Panc1 (cell line): ENCODE results near the gene IL36B. TPM values are rescaled to one million over a fixed set of nuclear protein-coding genes. Genes with fewer than 3 reads are reported as not detected.

Experiments
- ATAC-seq: fragments of 200-7000 bp; cut with Tn5 transposase; 2 replicates; pipeline ENCODE4 v1.9.1; 2020; ENCODE audit warnings: mild to moderate bottlenecking, moderate library complexity
- BruUV-seq: library from RNA; stranded (reverse); fragments of 400-500 nt; replicated peaks from 2 replicates; lab custom pipeline; 2021; lab: Mats Ljungman, UMichigan
- CTCF ChIA-PET: fragments of 300-600 bp; sonication (Branson Sonifier 250); formaldehyde crosslinking; loops from one replicate; lab custom pipeline; 2022; ENCODE audit warnings: antibody characterized with exemption; lab: Charles Lee
- POLR2A ChIA-PET: fragments of 300-600 bp; sonication (Branson Sonifier 250); formaldehyde crosslinking; loops from one replicate; lab custom pipeline; 2022; ENCODE audit warnings: antibody characterized with exemption; lab: Charles Lee
- DNase-seq: peaks from one replicate; pipeline ENCODE4 v3.0.0-alpha.2; 2010; ENCODE audit warnings: low read depth, low spot score
- H3K27ac ChIP-seq: 2 replicates; pipeline ENCODE4 v1.5.1; 2011; ENCODE audit warnings: mild to moderate bottlenecking, low read length, inconsistent platforms
- H3K27me3 ChIP-seq: fragments of 200-500 bp; sonication (Bioruptor generic); 2 replicates; pipeline ENCODE4 v1.6.0; 2014; ENCODE audit warnings: low read length, inconsistent platforms; ENCODE audit not compliant: control insufficient read depth, insufficient read depth
- H3K36me3 ChIP-seq: fragments of 200-500 bp; sonication (Bioruptor generic); 2 replicates; pipeline ENCODE4 v1.5.1; 2014; ENCODE audit warnings: inconsistent platforms, mild to moderate bottlenecking, low read length, moderate library complexity; ENCODE audit not compliant: control insufficient read depth, insufficient read depth
- H3K4me1 ChIP-seq: 2 replicates; pipeline ENCODE4 v1.5.1; 2011; ENCODE audit warnings: inconsistent platforms, mild to moderate bottlenecking, low read length, moderate library complexity; ENCODE audit not compliant: control insufficient read depth, insufficient read depth
- H3K4me3 ChIP-seq, 2 experiments: 2 replicates each; pipeline ENCODE4 v1.5.1; 2011 to 2012; ENCODE audit warnings: low read depth in 2 of 2, low read length in 2 of 2, mild to moderate bottlenecking in 2 of 2, inconsistent platforms in 1 of 2, moderate library complexity in 1 of 2
- H3K9me3 ChIP-seq: fragments of 200-500 bp; sonication (Bioruptor generic); 2 replicates; pipeline ENCODE4 v1.5.1; 2014; ENCODE audit warnings: low read depth, mild to moderate bottlenecking, inconsistent platforms, low read length, moderate library complexity; ENCODE audit not compliant: control insufficient read depth, insufficient read depth
- CTCF ChIP-seq: fragments of 450-650 bp; IDR thresholded peaks from 2 replicates; pipeline ENCODE4 v1.5.1; 2017; ENCODE audit warnings: mild to moderate bottlenecking
- POLR2AphosphoS5 ChIP-seq: IDR thresholded peaks from 2 replicates; pipeline ENCODE4 v1.6.1; 2012; ENCODE audit warnings: mild to moderate bottlenecking, low read depth, low read length, moderate library complexity
- REST ChIP-seq, 2 experiments: IDR thresholded peaks; 2 replicates each; pipeline ENCODE4 v1.6.1; 2011 to 2012; ENCODE audit warnings: low read depth in 2 of 2, control low read depth in 1 of 2, low read length in 1 of 2, mild to moderate bottlenecking in 1 of 2, moderate library complexity in 1 of 2; ENCODE audit not compliant: insufficient read depth in 1 of 2
- SIN3A ChIP-seq: IDR thresholded peaks from 2 replicates; pipeline ENCODE4 v1.6.1; 2012; ENCODE audit warnings: low read depth, mild to moderate bottlenecking, low read length, moderate library complexity, borderline replicate concordance; ENCODE audit not compliant: insufficient read depth
- TCF7L2 ChIP-seq: IDR thresholded peaks from 2 replicates; pipeline ENCODE4 v1.6.1; 2011; ENCODE audit warnings: mild to moderate bottlenecking, low read depth, low read length, inconsistent platforms
- in situ Hi-C: cut with HindIII; loops from 2 replicates; pipeline ENCODE4 v1.10.0; 2016; ENCODE audit warnings: low sequenced_read_pairs, low pct_unique_long_range_greater_than_20kb
- intact Hi-C: fragments of 100-400 bp; cut with micrococcal nuclease; formaldehyde crosslinking; loops from one replicate; pipeline ENCODE4 v1.10.0; 2022; ENCODE audit not compliant: unreplicated experiment
- total RNA-seq: library from RNA; stranded (reverse); gene quantifications from one replicate; pipeline ENCODE4 v1.2.1, GENCODE V29; 2021; ENCODE audit not compliant: unreplicated experiment

Gene IL36B
- total RNA-seq, 1 experiment from 2014 or later: not detected

GRCh38 chr2:113060396-113060795 lies 7.7 kb upstream of the IL36B start:
- intact Hi-C loops (no loop called here), in situ Hi-C loops (no loop called here)
- Histone ChIP-seq H3K27ac (no peak overlapping the region), H3K4me3 (no peak overlapping the region), H3K9me3 (no peaks in the 10 kb centered on the region), H3K4me1 (no peaks in the 10 kb centered on the region), H3K36me3 (no peaks in the 10 kb centered on the region), H3K27me3 (no peaks in the 10 kb centered on the region)
- ATAC-seq: no peak
- CTCF ChIA-PET: no interaction called here
- POLR2A ChIA-PET: no interaction called here
- TF ChIP-seq SIN3A: no peak
- no peak for TF ChIP-seq TCF7L2
- no peak for TF ChIP-seq POLR2AphosphoS5
- no peak for TF ChIP-seq CTCF
- no peak for TF ChIP-seq REST (IDR thresholded peaks at IDR 0.05; ENCODE audit: insufficient read depth in 1 of 2, low read depth in 2 of 2, low read length in 1 of 2)
- DNase-seq: no peak
- no TSS peak for BruUV-seq

- in situ Hi-C loops: no loop called here
- no peaks in the 10 kb centered on the region for H3K36me3 ChIP-seq
- intact Hi-C loops: no loop called here
- ATAC-seq (no peak; the same call in 1 of the 2 replicates), DNase-seq (no peak)
- no TSS peak for BruUV-seq
- no peaks in the 10 kb centered on the region for H3K4me1 ChIP-seq
- TF ChIP-seq SIN3A (no peak), TCF7L2 (no peak), REST (IDR thresholded peaks at IDR 0.05; ENCODE audit: insufficient read depth in 1 of 2, low read depth in 2 of 2, low read length in 1 of 2) (no peak), CTCF (no peak), POLR2AphosphoS5 (no peak)
- H3K27ac ChIP-seq: no peak within 1 kb of the TSS
- H3K9me3 ChIP-seq: no peaks in the 10 kb centered on the region
- H3K4me3 ChIP-seq: no peak within 1 kb of the TSS
- ChIA-PET CTCF (interaction anchor here (0.6 kb wide), 1 partner anchor 139 kb away, joined by 3 read pairs; no protein-coding TSS in a partner anchor), POLR2A (no interaction called here)
- no peaks in the 10 kb centered on the region for H3K27me3 ChIP-seq
Measured at GRCh38 chr2:113058998-113059960, 6.6 kb upstream of the IL36B start, which contains the start of gene IL36RN. Gene IL36RN, plus strand, starts transcription at chr2:113059198. Its CDS starts 241 bp downstream, at chr2:113059439.
